IMR-90 (cell line): ENCODE data around the gene HOXA7. TPM values are rescaled to one million over a fixed set of nuclear protein-coding genes. Genes with fewer than 3 reads are reported as not detected.

ENCODE experiments used
- ATAC-seq: fragments of 200-7000 bp; cut with Tn5 transposase; 2 replicates; pipeline ENCODE4 v1.9.1; 2020; ENCODE audit warnings: low read depth, mild to moderate bottlenecking, moderate library complexity
- BruUV-seq: library from RNA; stranded (reverse); fragments of 400-500 nt; replicated peaks from 2 replicates; lab custom pipeline; 2021; lab: Mats Ljungman, UMichigan
- CTCF ChIA-PET: fragments of 300-600 bp; formaldehyde crosslinking; extraction: SDS; loops from one replicate; lab custom pipeline; 2021; ENCODE audit warnings: antibody characterized with exemption; lab: Yijun Ruan, JAX
- POLR2A ChIA-PET: fragments of 300-600 bp; sonication (Branson Sonifier 250); formaldehyde crosslinking; loops from one replicate; lab custom pipeline; 2022; ENCODE audit warnings: antibody characterized with exemption; ENCODE audit not compliant: unreplicated experiment; lab: Charles Lee
- DNase-seq: peaks from one replicate; pipeline ENCODE4 v3.0.0; 2013
- H2AFZ ChIP-seq: replicated peaks from 2 replicates; pipeline ENCODE3; 2013; ENCODE audit warnings: low read length, mild to moderate bottlenecking; ENCODE audit not compliant: poor library complexity
- H2AK5ac ChIP-seq: 2 replicates; pipeline ENCODE4 v1.6.1; 2013; ENCODE audit warnings: low read depth, low read length, inconsistent platforms
- H2AK9ac ChIP-seq: replicated peaks from 2 replicates; pipeline ENCODE3; 2013; ENCODE audit warnings: mild to moderate bottlenecking, low read depth, low read length, moderate library complexity; ENCODE audit not compliant: poor library complexity
- H2BK120ac ChIP-seq: 2 replicates; pipeline ENCODE4 v1.6.1; 2013; ENCODE audit warnings: low read depth, low read length, inconsistent platforms
- H2BK15ac ChIP-seq: 3 replicates; pipeline ENCODE4 v1.6.1; 2013; ENCODE audit warnings: low read depth, low read length, inconsistent platforms
- H2BK20ac ChIP-seq: 2 replicates; pipeline ENCODE4 v1.6.1; 2013; ENCODE audit warnings: low read depth, mild to moderate bottlenecking, inconsistent platforms, low read length, moderate library complexity
- H2BK5ac ChIP-seq: 2 replicates; pipeline ENCODE4 v1.6.1; 2013; ENCODE audit warnings: mild to moderate bottlenecking, low read depth, low read length, inconsistent platforms; ENCODE audit not compliant: poor library complexity, severe bottlenecking
- H3K14ac ChIP-seq: replicated peaks from 2 replicates; pipeline ENCODE4 v1.6.1; 2013; ENCODE audit warnings: low read depth, low read length, inconsistent platforms
- H3K18ac ChIP-seq: 2 replicates; pipeline ENCODE4 v1.6.1; 2013; ENCODE audit warnings: low read depth, low read length, control low read depth
- H3K23ac ChIP-seq: 2 replicates; pipeline ENCODE4 v1.6.1; 2013; ENCODE audit warnings: low read depth, low read length, inconsistent platforms
- H3K27ac ChIP-seq: 2 replicates; pipeline ENCODE4 v1.5.1; 2013; ENCODE audit warnings: mild to moderate bottlenecking, control low read depth, low read length; ENCODE audit not compliant: insufficient read depth
- H3K27me3 ChIP-seq: 2 replicates; pipeline ENCODE4 v1.6.1; 2013; ENCODE audit warnings: low read length; ENCODE audit not compliant: control insufficient read depth, insufficient read depth
- H3K36me3 ChIP-seq: 2 replicates; pipeline ENCODE4 v1.6.1; 2013; ENCODE audit warnings: low read length, mixed read lengths; ENCODE audit not compliant: control insufficient read depth, insufficient read depth
- H3K4ac ChIP-seq: 2 replicates; pipeline ENCODE4 v1.6.1; 2013; ENCODE audit warnings: low read depth, low read length, inconsistent platforms
- H3K4me1 ChIP-seq: 2 replicates; pipeline ENCODE4 v1.6.1; 2013; ENCODE audit warnings: low read length, mixed read lengths; ENCODE audit not compliant: control insufficient read depth, insufficient read depth
- H3K4me2 ChIP-seq: 2 replicates; pipeline ENCODE4 v1.6.1; 2013; ENCODE audit warnings: low read depth, mild to moderate bottlenecking, control low read depth, low read length, moderate library complexity
- H3K4me3 ChIP-seq: 2 replicates; pipeline ENCODE4 v1.5.1; 2013; ENCODE audit warnings: low read depth, mild to moderate bottlenecking, control low read depth, low read length, moderate library complexity; ENCODE audit not compliant: insufficient read depth
- H3K56ac ChIP-seq: 2 replicates; pipeline ENCODE4 v1.6.1; 2013; ENCODE audit warnings: low read length, inconsistent platforms; ENCODE audit not compliant: insufficient read depth; ENCODE audit errors: extremely low read depth
- H3K79me1 ChIP-seq, 2 experiments: 2 replicates each; pipeline ENCODE4 v1.6.1; 2013; ENCODE audit warnings: low read length in 2 of 2, inconsistent platforms in 1 of 2, low read depth in 1 of 2
- H3K9ac ChIP-seq: 2 replicates; pipeline ENCODE4 v1.6.1; 2013; ENCODE audit warnings: low read depth, low read length, control low read depth
- H3K9me1 ChIP-seq: 2 replicates; pipeline ENCODE4 v1.6.1; 2013; ENCODE audit warnings: low read length, inconsistent platforms; ENCODE audit not compliant: insufficient read depth
- H3K9me3 ChIP-seq: 2 replicates; pipeline ENCODE4 v1.6.1; 2013; ENCODE audit warnings: low read length; ENCODE audit not compliant: control insufficient read depth, insufficient read depth
- H4K20me1 ChIP-seq: 2 replicates; pipeline ENCODE4 v1.6.1; 2013; ENCODE audit warnings: low read length, inconsistent platforms; ENCODE audit not compliant: insufficient read depth
- H4K5ac ChIP-seq: 2 replicates; pipeline ENCODE4 v1.6.1; 2013; ENCODE audit warnings: mild to moderate bottlenecking, low read depth, low read length, control low read depth
- H4K8ac ChIP-seq, 2 experiments: 2 replicates each; pipeline ENCODE4 v1.6.1; 2013; ENCODE audit warnings: low read depth in 2 of 2, low read length in 2 of 2, control low read depth in 1 of 2, inconsistent platforms in 1 of 2
- H4K91ac ChIP-seq: 2 replicates; pipeline ENCODE4 v1.6.1; 2013; ENCODE audit warnings: low read depth, low read length, inconsistent platforms; ENCODE audit not compliant: insufficient read depth
- BHLHE40 ChIP-seq: fragments of 150-350 bp; IDR thresholded peaks from 2 replicates; pipeline ENCODE4 v1.6.1; 2016; ENCODE audit warnings: mild to moderate bottlenecking, low read depth, low read length
- CEBPB ChIP-seq: IDR thresholded peaks from 2 replicates; pipeline ENCODE4 v1.6.1; 2012; ENCODE audit warnings: low read depth, low read length, improper control_type of control experiment
- CHD1 ChIP-seq: IDR thresholded peaks from 2 replicates; pipeline ENCODE4 v1.6.1; 2012; ENCODE audit warnings: low read depth, low read length, improper control_type of control experiment
- ELK1 ChIP-seq: fragments of 150-350 bp; IDR thresholded peaks from 2 replicates; pipeline ENCODE4 v1.6.1; 2016; ENCODE audit warnings: low read depth, mild to moderate bottlenecking, low read length, moderate library complexity, borderline replicate concordance
- FOS ChIP-seq: fragments of 150-350 bp; IDR thresholded peaks from 2 replicates; pipeline ENCODE4 v1.6.1; 2016; ENCODE audit warnings: low read depth, low read length
- MAFK ChIP-seq: IDR thresholded peaks from 2 replicates; pipeline ENCODE4 v1.6.1; 2012; ENCODE audit warnings: low read depth, low read length, improper control_type of control experiment
- MAZ ChIP-seq: IDR thresholded peaks from 2 replicates; pipeline ENCODE4 v1.6.1; 2012; ENCODE audit warnings: low read depth, mild to moderate bottlenecking, low read length, improper control_type of control experiment, moderate library complexity, borderline replicate concordance
- MXI1 ChIP-seq: IDR thresholded peaks from 2 replicates; pipeline ENCODE4 v1.6.1; 2012; ENCODE audit warnings: low read depth, mild to moderate bottlenecking, low read length, moderate library complexity, borderline replicate concordance
- NFE2L2 ChIP-seq: fragments of 150-350 bp; IDR thresholded peaks from 2 replicates; pipeline ENCODE4 v1.6.1; 2016; ENCODE audit warnings: low read depth, mild to moderate bottlenecking, low read length
- POLR2A ChIP-seq: IDR thresholded peaks from 2 replicates; pipeline ENCODE4 v1.6.1; 2012; ENCODE audit warnings: mild to moderate bottlenecking, low read depth, low read length
- RAD21 ChIP-seq: IDR thresholded peaks from 2 replicates; pipeline ENCODE4 v1.6.1; 2012; ENCODE audit warnings: low read length, improper control_type of control experiment
- RFX5 ChIP-seq: IDR thresholded peaks from 2 replicates; pipeline ENCODE4 v1.8.0; 2012; ENCODE audit warnings: low read depth, mild to moderate bottlenecking, low read length, moderate library complexity
- SMC3 ChIP-seq: fragments of 150-350 bp; IDR thresholded peaks from 2 replicates; pipeline ENCODE4 v1.6.1; 2016; ENCODE audit warnings: low read depth, mild to moderate bottlenecking, antibody characterized with exemption, low read length, moderate library complexity
- USF2 ChIP-seq: fragments of 150-350 bp; IDR thresholded peaks from 2 replicates; pipeline ENCODE4 v1.6.1; 2017; ENCODE audit warnings: mild to moderate bottlenecking, antibody characterized with exemption, low read length, low read depth
- WGBS, 2 experiments: methylation state at CpG; one replicate each; pipeline versions ENCODE4 v1.1.5 to v1.1.7; 2013; ENCODE audit warnings: missing lambda C conversion rate in 2 of 2; ENCODE audit not compliant: insufficient read length in 1 of 2; ENCODE audit errors: extremely low coverage in 2 of 2; 5-methylcytosine and 5-hydroxymethylcytosine counted together
- dilution Hi-C: fragments of 300-500 bp; cut with HindIII; formaldehyde crosslinking; loops from one replicate; pipeline ENCODE4 v1.14.3; 2018; ENCODE audit warnings: low sequenced_read_pairs; ENCODE audit not compliant: unreplicated experiment
- in situ Hi-C: fragments of 300-500 bp; cut with MboI; formaldehyde crosslinking; loops from 3 replicates; pipeline ENCODE4 v1.14.3; 2019; ENCODE audit warnings: low sequenced_read_pairs, inconsistent platforms, mixed read lengths
- intact Hi-C: fragments of 100-400 bp; cut with micrococcal nuclease; formaldehyde crosslinking; loops from 2 replicates; pipeline ENCODE4 v1.10.0; 2022
- polyA plus RNA-seq, 3 experiments: library from polyadenylated mRNA; depleted of rRNA; stranded (reverse); fragments of >200 nt; gene quantifications; 2 replicates each; pipeline ENCODE4 v1.2.3, GENCODE V29; 2012; ENCODE audit warnings: low replicate concordance in 1 of 3
- total RNA-seq: library from RNA; depleted of rRNA; stranded (reverse); fragments of >200 nt; gene quantifications from 2 replicates; pipeline ENCODE4 v1.2.3, GENCODE V29; 2012

Gene HOXA7
- total and polyA plus RNA-seq, 2 of the 4 experiments (the other 2 are of a cell fraction) = 0.18 to 1.7 TPM

- Histone ChIP-seq H3K18ac (no peak overlapping the region), H3K4me1 (peaks cover 6% of the 10 kb centered on the region; the same call in 1 of the 2 replicates), H2BK5ac (no peak overlapping the region), H4K8ac (no peak overlapping the region), H4K91ac (no peak overlapping the region), H2AFZ (no peak overlapping the region), H2BK20ac (no peak overlapping the region), H3K9me1 (peaks cover 3% of the 10 kb centered on the region; the same call in 1 of the 2 replicates), H3K4ac (no peak overlapping the region), H3K27me3 (no peaks in the 10 kb centered on the region; the same call in 1 of the 2 replicates), H3K9me3 (no peaks in the 10 kb centered on the region), H3K9ac (no peak overlapping the region), H3K4me3 (no peak overlapping the region), H2AK9ac (no peak overlapping the region), H2AK5ac (no peak overlapping the region), H4K5ac (no peak overlapping the region), H3K56ac (no peak overlapping the region), H2BK120ac (no peak overlapping the region), H3K23ac (no peak overlapping the region), H3K36me3 (no peaks in the 10 kb centered on the region), H3K14ac (no peak overlapping the region), H4K20me1 (no peaks in the 10 kb centered on the region), H3K4me2 (no peak overlapping the region), H3K79me1 (0 out of 4 replicates have a peak, but pooled peaks cover 0 to 12% of the 10 kb centered on the region in 2 experiments), H2BK15ac (no peak overlapping the region), H3K27ac (no peak overlapping the region)
- WGBS, 2 experiments = 85% methylated on average over 5 of the region's 10 CpGs; no CpG with 5 or more reads in 1 of the 2 experiments
- ATAC-seq (no peak), DNase-seq (no peak)
- ChIA-PET CTCF (no interaction called here), POLR2A (no interaction called here)
- in situ Hi-C loops (no loop called here), dilution Hi-C loops (no loop called here), intact Hi-C loops (no loop called here)
- BruUV-seq = no TSS peak
- no peak for TF ChIP-seq MXI1
- TF ChIP-seq NFE2L2 = no peak
- no peak for TF ChIP-seq ELK1
- TF ChIP-seq MAZ = no peak
- no peak for TF ChIP-seq POLR2A
- no peak for TF ChIP-seq RFX5
- TF ChIP-seq CEBPB = no peak
- no peak for TF ChIP-seq BHLHE40
- no peak for TF ChIP-seq USF2
- no peak for TF ChIP-seq SMC3
- TF ChIP-seq MAFK = no peak
- no peak for TF ChIP-seq RAD21
- TF ChIP-seq FOS = no peak
- no peak for TF ChIP-seq CHD1
Measured at GRCh38 chr7:27154369-27154768, 2.1 kb downstream of the HOXA7 start.
